ENCODE measurements around the gene RPL23.

- TF ChIP-seq CTCF (IDR thresholded peaks at IDR 0.05) (no peak), GABPA (IDR thresholded peaks at IDR 0.05; ENCODE audit: low read depth) (no peak), TCF12 (IDR thresholded peaks at IDR 0.05) (no peak), REST (IDR thresholded peaks at IDR 0.05; ENCODE audit: low read depth, low read length) (no peak), SIN3A (IDR thresholded peaks at IDR 0.05; ENCODE audit: borderline replicate concordance, low read depth, low read length) (no peak), POLR2AphosphoS5 (IDR thresholded peaks at IDR 0.05; ENCODE audit: low read depth, low read length) (no peak), CHD2 (IDR thresholded peaks at IDR 0.05; ENCODE audit: low read length, partially characterized antibody) (no peak), SMC3 (IDR thresholded peaks at IDR 0.05; ENCODE audit: low read depth, low read length) (no peak), EZH2phosphoT487 (IDR thresholded peaks at IDR 0.05; ENCODE audit: borderline replicate concordance, low read depth) (no peak)
Measured at GRCh38 chr17:38898291-38898679, 44.8 kb upstream of the RPL23 start.
